GM06990 (cell line): ENCODE data around the gene WBP11.

Source experiments
- DNase-seq: peaks from one replicate; pipeline ENCODE4 v3.0.0-alpha.2; 2011; ENCODE audit not compliant: insufficient read length; ENCODE audit errors: extremely low read depth
- H3K27me3 ChIP-seq: replicated peaks from 2 replicates; pipeline ENCODE4 v1.6.0; 2011; ENCODE audit warnings: low read length; ENCODE audit not compliant: control insufficient read depth, insufficient read depth
- H3K36me3 ChIP-seq: 2 replicates; pipeline ENCODE4 v1.5.1; 2011; ENCODE audit warnings: low read length; ENCODE audit not compliant: control insufficient read depth, insufficient read depth
- H3K4me3 ChIP-seq: replicated peaks from 2 replicates; pipeline ENCODE4 v1.5.1; 2011; ENCODE audit warnings: low read depth, mild to moderate bottlenecking, control low read depth, low read length
- CTCF ChIP-seq: IDR thresholded peaks from 2 replicates; pipeline ENCODE4 v1.5.1; 2011; ENCODE audit warnings: low read length, control low read depth, mild to moderate bottlenecking, inconsistent platforms; ENCODE audit not compliant: insufficient read depth, poor library complexity, severe bottlenecking

WBP11 gene

GRCh38 chr12:14846042-14846587 is 42.8 kb upstream of the WBP11 start:
- DNase-seq = no peak
- H3K36me3 ChIP-seq = no peaks in the 10 kb centered on the region
- H3K4me3 ChIP-seq = no peak overlapping the region
- H3K27me3 ChIP-seq = no peaks in the 10 kb centered on the region
- no peak for TF ChIP-seq CTCF

GRCh38 chr12:14845350-14845750 is 42.1 kb upstream of the WBP11 start:
- DNase-seq = peak; percentile 13
- no peaks in the 10 kb centered on the region for H3K36me3 ChIP-seq
- TF ChIP-seq CTCF = peak; percentile 63

GRCh38 chr12:14844401-14844800 is 41.1 kb upstream of the WBP11 start:
- H3K27me3 ChIP-seq = no peaks in the 10 kb centered on the region
- no peaks in the 10 kb centered on the region for H3K36me3 ChIP-seq
- H3K4me3 ChIP-seq = no peak overlapping the region
- no peak for TF ChIP-seq CTCF
- no peak for DNase-seq

More at GRCh38 chr12:14845350-14845750, 42.1 kb upstream of the WBP11 start:
- no peaks in the 10 kb centered on the region for H3K27me3 ChIP-seq
- H3K4me3 ChIP-seq = no peak overlapping the region

GRCh38 chr12:14843425-14843887 is 40.2 kb upstream of the WBP11 start, which contains the start of gene ART4:
TSS of gene ART4 (minus strand) at chr12:14843526. CDS start at chr12:14843113, 413 bp downstream.
- no peak for TF ChIP-seq CTCF
- no peak for DNase-seq
- Histone ChIP-seq H3K36me3 (no peaks in the 10 kb centered on the region), H3K4me3 (no peak within 1 kb of the TSS), H3K27me3 (no peaks in the 10 kb centered on the region)

GRCh38 chr12:14842315-14842714 is 39.0 kb upstream of the WBP11 start:
- Histone ChIP-seq H3K36me3 (no peaks in the 10 kb centered on the region), H3K4me3 (no peak overlapping the region), H3K27me3 (no peaks in the 10 kb centered on the region)
- TF ChIP-seq CTCF = no peak
- no peak for DNase-seq

- no peak overlapping the region for H3K4me3 ChIP-seq
- no peak for DNase-seq
- H3K36me3 ChIP-seq = no peaks in the 10 kb centered on the region
- TF ChIP-seq CTCF = no peak
- no peaks in the 10 kb centered on the region for H3K27me3 ChIP-seq
Observed at GRCh38 chr12:14841761-14842160, 38.5 kb upstream of the WBP11 start.
